Suprapubic skin (tissue), 4 donors: ENCODE measurements around the gene STPG1. TPM values are rescaled to one million over a fixed set of nuclear protein-coding genes. Genes with fewer than 3 reads are reported as not detected.

Source experiments
- DNase-seq, 2 donors: peaks; one replicate each; pipeline ENCODE4 v3.0.0-alpha.2; 2019; ENCODE audit warnings: low spot score in 2 of 2
- H3K27ac ChIP-seq: fragments of 200-600 bp; sonication (generic); one replicate; pipeline ENCODE4 v1.5.1; 2019
- H3K27me3 ChIP-seq: fragments of 200-600 bp; sonication (generic); one replicate; pipeline ENCODE4 v1.5.1; 2019
- H3K36me3 ChIP-seq: fragments of 200-600 bp; sonication (generic); one replicate; pipeline ENCODE4 v1.5.1; 2019
- H3K4me1 ChIP-seq: fragments of 200-600 bp; sonication (generic); one replicate; pipeline ENCODE4 v1.5.1; 2019
- H3K4me3 ChIP-seq: fragments of 200-600 bp; sonication (generic); one replicate; pipeline ENCODE4 v1.5.1; 2019; ENCODE audit warnings: mild to moderate bottlenecking
- H3K9me3 ChIP-seq: fragments of 200-600 bp; sonication (generic); one replicate; pipeline ENCODE4 v1.5.1; 2019
- CTCF ChIP-seq, 2 donors: fragments of 200-600 bp in 1 of 2; fragments of 450-650 bp in 1 of 2; sonication (generic) in 1 of 2; IDR thresholded peaks; one replicate each; pipeline ENCODE4 v1.5.1; 2016 to 2019; ENCODE audit warnings: antibody characterized with exemption in 2 of 2, mild to moderate bottlenecking in 1 of 2, moderate library complexity in 1 of 2
- EP300 ChIP-seq: sonication (generic); formaldehyde crosslinking; IDR thresholded peaks from one replicate; pipeline ENCODE4 v1.6.1; 2017; ENCODE audit warnings: antibody characterized with exemption
- POLR2A ChIP-seq, 2 donors: fragments of 450-650 bp; IDR thresholded peaks; one replicate each; pipeline ENCODE4 v1.6.1; 2017; ENCODE audit warnings: antibody characterized with exemption in 2 of 2, mild to moderate bottlenecking in 2 of 2, moderate library complexity in 2 of 2
- POLR2AphosphoS5 ChIP-seq, 3 donors: sonication (generic); formaldehyde crosslinking; IDR thresholded peaks; one replicate each; pipeline ENCODE4 v1.6.1; 2017; ENCODE audit warnings: antibody characterized with exemption in 3 of 3
- WGBS: methylation state at CpG from one replicate; pipeline ENCODE4 v1.1.5; 2018; 5-methylcytosine and 5-hydroxymethylcytosine counted together
- total RNA-seq, 4 donors: library from RNA; depleted of rRNA; stranded (reverse); fragments of >200 nt; gene quantifications; one replicate each; pipeline ENCODE4 v1.1.0, GENCODE V29; 2016

The STPG1 gene
- total RNA-seq, 4 donors from 2014 or later = 7.2 to 8.5 (median 7.8) TPM

- Histone ChIP-seq H3K4me3 (no peak overlapping the region), H3K27me3 (no peaks in the 10 kb centered on the region), H3K36me3 (peaks cover 21% of the 10 kb centered on the region), H3K27ac (no peak overlapping the region), H3K9me3 (no peaks in the 10 kb centered on the region), H3K4me1 (peaks cover 36% of the 10 kb centered on the region)
- TF ChIP-seq POLR2AphosphoS5 (IDR thresholded peaks at IDR 0.05) = no peak
- no peak for TF ChIP-seq POLR2A (IDR thresholded peaks at IDR 0.05)
- no peak for TF ChIP-seq CTCF (IDR thresholded peaks at IDR 0.05)
- no peak for TF ChIP-seq EP300
- WGBS = 61% methylated on average over 4 of the region's 4 CpGs
- no peak for DNase-seq
Measured at GRCh38 chr1:24420547-24420946, 7.0 kb upstream of the STPG1 start.

GRCh38 chr1:24418898-24419628 is 5.5 kb upstream of the STPG1 start:
- 55% methylated on average over 14 of the region's 14 CpGs for WGBS
- H3K4me1 ChIP-seq = peaks cover 47% of the 10 kb centered on the region
- no peak for DNase-seq
- peak overlapping the region; percentile 60 for H3K27ac ChIP-seq
- H3K36me3 ChIP-seq = peaks cover 21% of the 10 kb centered on the region
- H3K4me3 ChIP-seq = no peak overlapping the region
- H3K27me3 ChIP-seq = no peaks in the 10 kb centered on the region
- TF ChIP-seq POLR2A (IDR thresholded peaks at IDR 0.05) (no peak), EP300 (no peak), CTCF (IDR thresholded peaks at IDR 0.05) (no peak), POLR2AphosphoS5 (IDR thresholded peaks at IDR 0.05) (peak in 1 of 3 donors; percentile 36)
- H3K9me3 ChIP-seq = no peaks in the 10 kb centered on the region

- TF ChIP-seq CTCF (IDR thresholded peaks at IDR 0.05) = no peak
- TF ChIP-seq POLR2A (IDR thresholded peaks at IDR 0.05) = no peak
- TF ChIP-seq EP300 = no peak
- no peak for TF ChIP-seq POLR2AphosphoS5 (IDR thresholded peaks at IDR 0.05)
- no peak for DNase-seq
- Histone ChIP-seq H3K27me3 (no peaks in the 10 kb centered on the region), H3K4me1 (peaks cover 56% of the 10 kb centered on the region), H3K36me3 (peaks cover 21% of the 10 kb centered on the region), H3K27ac (peak overlapping the region; percentile 73), H3K4me3 (peak overlapping the region; percentile 59), H3K9me3 (no peaks in the 10 kb centered on the region)
- 82% methylated on average over 1 of the region's 1 CpG for WGBS
Measured at GRCh38 chr1:24417681-24418080, 4.1 kb upstream of the STPG1 start.

- peak overlapping the region; percentile 73 for H3K27ac ChIP-seq
- no peak for DNase-seq
- 52% methylated on average over 10 of the region's 10 CpGs for WGBS
- H3K36me3 ChIP-seq = peaks cover 16% of the 10 kb centered on the region
- peaks cover 60% of the 10 kb centered on the region for H3K4me1 ChIP-seq
- peak overlapping the region; percentile 59 for H3K4me3 ChIP-seq
- no peaks in the 10 kb centered on the region for H3K27me3 ChIP-seq
- TF ChIP-seq CTCF (IDR thresholded peaks at IDR 0.05) = no peak
- TF ChIP-seq POLR2AphosphoS5 (IDR thresholded peaks at IDR 0.05) = no peak
- TF ChIP-seq EP300 = no peak
- TF ChIP-seq POLR2A (IDR thresholded peaks at IDR 0.05) = no peak
- no peaks in the 10 kb centered on the region for H3K9me3 ChIP-seq
Measured at GRCh38 chr1:24416666-24417391, 3.2 kb upstream of the STPG1 start.
